Body of pancreas (tissue), 4 donors: ENCODE measurements around the gene CLEC16A.

Experiments
- POLR2A ChIP-seq, 3 donors: fragments of 450-650 bp; IDR thresholded peaks; one replicate each; pipeline ENCODE4 v1.6.1; 2016; ENCODE audit warnings: antibody characterized with exemption in 3 of 3, mild to moderate bottlenecking in 2 of 3
- TF ChIP-seq, protein P1 (sequence below), 7 experiments: fragments of 450-650 bp in 4 of 7; fragments of 200-600 bp in 3 of 7; sonication (generic) in 3 of 7; IDR thresholded peaks; one replicate each; pipeline ENCODE4 v1.5.1; 2016 to 2019; ENCODE audit warnings: antibody characterized with exemption in 7 of 7

DNA sequence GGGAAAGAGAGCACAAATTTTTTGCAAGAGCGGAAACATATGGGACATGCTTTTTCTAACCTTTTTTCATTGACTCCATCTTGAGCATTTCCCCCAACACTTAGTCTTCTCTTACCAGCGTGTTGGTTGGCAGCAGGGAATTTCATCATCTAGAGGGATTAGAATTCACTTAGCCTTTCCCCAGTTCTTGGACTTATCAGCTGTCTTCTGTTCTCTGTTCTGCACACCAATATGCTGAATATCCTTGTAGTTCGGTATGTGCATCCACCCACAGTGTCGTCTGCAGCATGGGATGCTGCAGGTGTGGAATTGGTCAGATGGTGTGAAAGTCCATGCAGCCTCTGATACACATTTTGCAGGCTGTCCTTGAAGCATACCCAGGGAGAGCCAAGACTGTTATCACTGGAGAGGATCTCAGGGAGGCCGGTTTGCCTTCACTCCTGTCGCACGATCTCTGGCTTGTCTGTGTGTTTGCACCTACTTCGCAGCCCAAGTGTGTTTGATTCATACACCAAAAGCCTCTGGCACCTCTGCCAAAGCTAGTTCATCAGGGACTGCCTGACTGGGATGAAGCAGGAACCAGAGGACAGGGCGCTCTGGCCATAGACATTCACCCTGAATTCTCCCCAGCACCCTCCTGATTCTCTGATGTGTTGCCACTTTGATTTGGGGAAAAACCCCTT is 218.4 kb downstream of the CLEC16A start:
- TF ChIP-seq, protein P1, sequence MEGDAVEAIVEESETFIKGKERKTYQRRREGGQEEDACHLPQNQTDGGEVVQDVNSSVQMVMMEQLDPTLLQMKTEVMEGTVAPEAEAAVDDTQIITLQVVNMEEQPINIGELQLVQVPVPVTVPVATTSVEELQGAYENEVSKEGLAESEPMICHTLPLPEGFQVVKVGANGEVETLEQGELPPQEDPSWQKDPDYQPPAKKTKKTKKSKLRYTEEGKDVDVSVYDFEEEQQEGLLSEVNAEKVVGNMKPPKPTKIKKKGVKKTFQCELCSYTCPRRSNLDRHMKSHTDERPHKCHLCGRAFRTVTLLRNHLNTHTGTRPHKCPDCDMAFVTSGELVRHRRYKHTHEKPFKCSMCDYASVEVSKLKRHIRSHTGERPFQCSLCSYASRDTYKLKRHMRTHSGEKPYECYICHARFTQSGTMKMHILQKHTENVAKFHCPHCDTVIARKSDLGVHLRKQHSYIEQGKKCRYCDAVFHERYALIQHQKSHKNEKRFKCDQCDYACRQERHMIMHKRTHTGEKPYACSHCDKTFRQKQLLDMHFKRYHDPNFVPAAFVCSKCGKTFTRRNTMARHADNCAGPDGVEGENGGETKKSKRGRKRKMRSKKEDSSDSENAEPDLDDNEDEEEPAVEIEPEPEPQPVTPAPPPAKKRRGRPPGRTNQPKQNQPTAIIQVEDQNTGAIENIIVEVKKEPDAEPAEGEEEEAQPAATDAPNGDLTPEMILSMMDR (IDR thresholded peaks at IDR 0.05), result no peak
- TF ChIP-seq POLR2A (IDR thresholded peaks at IDR 0.05), result no peak
